Tibial nerve (tissue), 4 donors: ENCODE data around the gene PTCH1.

ENCODE experiments used
- EP300 ChIP-seq, 2 donors: sonication (generic); formaldehyde crosslinking; IDR thresholded peaks; one replicate each; pipeline ENCODE4 v1.6.1; 2017; ENCODE audit warnings: antibody characterized with exemption in 2 of 2, mild to moderate bottlenecking in 1 of 2
- TF ChIP-seq, protein P1 (sequence below), 5 experiments: fragments of 200-600 bp in 3 of 5; fragments of 450-650 bp in 2 of 5; sonication (generic) in 3 of 5; IDR thresholded peaks; one replicate each; pipeline ENCODE4 v1.5.1; 2016 to 2019; ENCODE audit warnings: antibody characterized with exemption in 5 of 5, mild to moderate bottlenecking in 3 of 5, moderate library complexity in 2 of 5

DNA sequence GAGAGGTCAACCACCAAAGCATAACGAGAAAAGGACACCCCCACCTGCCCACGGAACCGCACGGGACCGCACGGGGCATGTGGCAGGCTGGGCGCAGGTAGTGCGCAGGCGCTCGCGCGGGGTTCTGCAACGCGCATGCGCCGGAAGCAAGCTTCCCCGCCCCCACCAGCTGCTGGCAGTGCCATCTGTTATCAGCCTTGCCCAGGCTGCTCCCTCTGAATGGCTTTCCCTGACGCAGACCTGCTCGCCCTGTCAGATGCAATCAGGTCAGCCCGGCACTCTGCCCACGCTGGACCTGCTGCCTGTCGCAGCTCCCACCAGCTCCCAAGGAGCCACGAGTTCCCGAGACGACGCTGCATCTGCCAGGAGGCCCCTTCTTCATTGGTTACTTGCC lies 22.8 kb downstream of the PTCH1 start:
- TF ChIP-seq EP300 (IDR thresholded peaks at IDR 0.05): no peak
- TF ChIP-seq, protein P1, sequence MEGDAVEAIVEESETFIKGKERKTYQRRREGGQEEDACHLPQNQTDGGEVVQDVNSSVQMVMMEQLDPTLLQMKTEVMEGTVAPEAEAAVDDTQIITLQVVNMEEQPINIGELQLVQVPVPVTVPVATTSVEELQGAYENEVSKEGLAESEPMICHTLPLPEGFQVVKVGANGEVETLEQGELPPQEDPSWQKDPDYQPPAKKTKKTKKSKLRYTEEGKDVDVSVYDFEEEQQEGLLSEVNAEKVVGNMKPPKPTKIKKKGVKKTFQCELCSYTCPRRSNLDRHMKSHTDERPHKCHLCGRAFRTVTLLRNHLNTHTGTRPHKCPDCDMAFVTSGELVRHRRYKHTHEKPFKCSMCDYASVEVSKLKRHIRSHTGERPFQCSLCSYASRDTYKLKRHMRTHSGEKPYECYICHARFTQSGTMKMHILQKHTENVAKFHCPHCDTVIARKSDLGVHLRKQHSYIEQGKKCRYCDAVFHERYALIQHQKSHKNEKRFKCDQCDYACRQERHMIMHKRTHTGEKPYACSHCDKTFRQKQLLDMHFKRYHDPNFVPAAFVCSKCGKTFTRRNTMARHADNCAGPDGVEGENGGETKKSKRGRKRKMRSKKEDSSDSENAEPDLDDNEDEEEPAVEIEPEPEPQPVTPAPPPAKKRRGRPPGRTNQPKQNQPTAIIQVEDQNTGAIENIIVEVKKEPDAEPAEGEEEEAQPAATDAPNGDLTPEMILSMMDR (IDR thresholded peaks at IDR 0.05): no peak
